Thymus (tissue), 11 donors: ENCODE results near the gene WDR12. TPM values are rescaled to one million over a fixed set of nuclear protein-coding genes. Genes with fewer than 3 reads are reported as not detected.
"Not testable (repeated sequence)": the region's sequence is repeated elsewhere in the genome, so short reads cannot be mapped to it uniquely, and the experiment has no call there.

Source experiments
- DNase-seq, 9 donors: peaks; one replicate each; pipeline ENCODE4 v3.0.0-alpha.2; 2013; ENCODE audit warnings: low spot score in 9 of 9, low read depth in 6 of 9, missing footprints in 1 of 9
- H3K27ac ChIP-seq, 2 donors: one replicate each; pipeline ENCODE4 v1.5.1; 2013; ENCODE audit warnings: control low read depth in 1 of 2, low read depth in 1 of 2, low read length in 1 of 2, mild to moderate bottlenecking in 1 of 2, moderate library complexity in 1 of 2
- H3K27me3 ChIP-seq, 2 donors: one replicate each; pipeline ENCODE4 v1.5.1; 2013; ENCODE audit warnings: low read length in 1 of 2; ENCODE audit not compliant: control insufficient read depth in 2 of 2, insufficient read depth in 1 of 2
- H3K36me3 ChIP-seq, 2 donors: one replicate each; pipeline ENCODE4 v1.5.1; 2013; ENCODE audit warnings: low read length in 1 of 2, mild to moderate bottlenecking in 1 of 2, moderate library complexity in 1 of 2; ENCODE audit not compliant: control insufficient read depth in 2 of 2, insufficient read depth in 2 of 2
- H3K4me1 ChIP-seq, 2 donors: one replicate each; pipeline ENCODE4 v1.5.1; 2013; ENCODE audit warnings: low read length in 2 of 2; ENCODE audit not compliant: control insufficient read depth in 2 of 2, insufficient read depth in 2 of 2
- H3K4me3 ChIP-seq, 2 donors: one replicate each; pipeline ENCODE4 v1.5.1; 2013; ENCODE audit warnings: low read length in 2 of 2, control low read depth in 1 of 2, mild to moderate bottlenecking in 1 of 2
- H3K9me3 ChIP-seq, 2 donors: one replicate each; pipeline ENCODE4 v1.5.1; 2013; ENCODE audit warnings: low read length in 1 of 2, mild to moderate bottlenecking in 1 of 2; ENCODE audit not compliant: control insufficient read depth in 2 of 2, insufficient read depth in 1 of 2
- WGBS: extraction: QIAGEN DNeasy Blood & Tissue Kit; methylation state at CpG from one replicate; pipeline ENCODE4 v1.1.7; 2013; 5-methylcytosine and 5-hydroxymethylcytosine counted together
- polyA plus RNA-seq: library from polyadenylated mRNA; stranded (reverse); fragments of 200-250 nt; gene quantifications from one replicate; pipeline ENCODE4 v1.2.3, GENCODE V29; 2013
- total RNA-seq: library from RNA; stranded (reverse); fragments of 120-200 nt; gene quantifications from one replicate; pipeline ENCODE4 v1.2.4, GENCODE V29; 2013
- donor health status: healthy.

The WDR12 gene
- total and polyA plus RNA-seq, 2 donors = 19.8 to 38.9 TPM

- under 1% methylated on average over 93 of the region's 93 CpGs for WGBS
- Histone ChIP-seq H3K27ac (peak within 1 kb of the TSS; percentile 68 to 73), H3K36me3 (no peaks in the 10 kb centered on the region), H3K4me3 (peak within 1 kb of the TSS; percentile 80 to 87), H3K27me3 (peaks cover 0 to 5% of the 10 kb centered on the region in 2 donors), H3K4me1 (peaks cover 0 to 3% of the 10 kb centered on the region in 2 donors), H3K9me3 (no peaks in the 10 kb centered on the region)
- peak in 8 of 9 donors; percentile 5 to 69 (median 30) for DNase-seq
Observed at GRCh38 chr2:202871300-202872141, 40.0 kb downstream of the WDR12 start, which contains the start of gene ICA1L. Gene ICA1L, minus strand, starts transcription at chr2:202871766. Its CDS starts 42,757 bp downstream, at chr2:202829009.

GRCh38 chr2:202870431-202871299 is 40.8 kb downstream of the WDR12 start:
- H3K36me3 ChIP-seq = no peaks in the 10 kb centered on the region
- DNase-seq = peak in 8 of 9 donors; percentile 27 to 75 (median 44)
- H3K9me3 ChIP-seq = no peaks in the 10 kb centered on the region
- peak overlapping the region; percentile 68 to 73 for H3K27ac ChIP-seq
- H3K4me3 ChIP-seq = peak overlapping the region; percentile 80 to 87
- WGBS = 8% methylated on average over 37 of the region's 37 CpGs
- peaks cover 0 to 5% of the 10 kb centered on the region in 2 donors for H3K27me3 ChIP-seq
- H3K4me1 ChIP-seq = peaks cover 0 to 3% of the 10 kb centered on the region in 2 donors

- 97% methylated on average over 3 of the region's 3 CpGs for WGBS
- H3K9me3 ChIP-seq = no peaks in the 10 kb centered on the region
- H3K27ac ChIP-seq = no peak overlapping the region
- H3K36me3 ChIP-seq = no peaks in the 10 kb centered on the region
- H3K27me3 ChIP-seq = no peaks in the 10 kb centered on the region
- no peak for DNase-seq
- H3K4me1 ChIP-seq = no peaks in the 10 kb centered on the region
- no peak overlapping the region for H3K4me3 ChIP-seq
Observed at GRCh38 chr2:202861987-202862386, 49.5 kb downstream of the WDR12 start.

GRCh38 chr2:202858601-202859000 is 52.9 kb downstream of the WDR12 start:
- Histone ChIP-seq H3K36me3 (no peaks in the 10 kb centered on the region), H3K4me1 (no peaks in the 10 kb centered on the region), H3K9me3 (no peaks in the 10 kb centered on the region), H3K27ac (no peak overlapping the region), H3K27me3 (no peaks in the 10 kb centered on the region), H3K4me3 (no peak overlapping the region)
- no peak for DNase-seq
- whole genome bisulfite sequencing = 97% methylated on average over 3 of the region's 3 CpGs

- H3K4me1 ChIP-seq, H3K4me3 ChIP-seq, H3K27ac ChIP-seq, H3K27me3 ChIP-seq, DNase-seq, H3K9me3 ChIP-seq, H3K36me3 ChIP-seq: not testable (repeated sequence)
- WGBS = 96% methylated on average over 3 of the region's 3 CpGs
Observed at GRCh38 chr2:202849343-202849742, 62.1 kb downstream of the WDR12 start.

GRCh38 chr2:202848813-202849212 is 62.7 kb downstream of the WDR12 start:
- peaks cover 0 to 9% of the 10 kb centered on the region in 2 donors for H3K4me1 ChIP-seq
- WGBS = 78% methylated on average over 8 of the region's 8 CpGs
- H3K9me3 ChIP-seq = no peaks in the 10 kb centered on the region
- peak in 2 of 9 donors; percentile 8 to 14 for DNase-seq
- no peak overlapping the region for H3K4me3 ChIP-seq
- H3K27me3 ChIP-seq = no peaks in the 10 kb centered on the region
- no peaks in the 10 kb centered on the region for H3K36me3 ChIP-seq
- no peak overlapping the region for H3K27ac ChIP-seq

- Histone ChIP-seq H3K27me3 (no peaks in the 10 kb centered on the region), H3K4me3 (no peak overlapping the region), H3K36me3 (no peaks in the 10 kb centered on the region), H3K27ac (no peak overlapping the region), H3K9me3 (peaks cover 2 to 7% of the 10 kb centered on the region in 2 donors), H3K4me1 (peaks cover 0 to 9% of the 10 kb centered on the region in 2 donors)
- 96% methylated on average over 9 of the region's 9 CpGs for WGBS
- no peak for DNase-seq
Observed at GRCh38 chr2:202847693-202848524, 63.6 kb downstream of the WDR12 start.

- WGBS = 95% methylated on average over 2 of the region's 2 CpGs
- Histone ChIP-seq H3K4me3 (no peak overlapping the region), H3K9me3 (peaks cover 2 to 7% of the 10 kb centered on the region in 2 donors), H3K27me3 (no peaks in the 10 kb centered on the region), H3K27ac (no peak overlapping the region), H3K4me1 (peaks cover 0 to 9% of the 10 kb centered on the region in 2 donors), H3K36me3 (no peaks in the 10 kb centered on the region)
- no peak for DNase-seq
Observed at GRCh38 chr2:202844656-202845055, 66.8 kb downstream of the WDR12 start.
